ENCODE results near the gene RAPGEF5. TPM values are rescaled to one million over a fixed set of nuclear protein-coding genes. Genes with fewer than 3 reads are reported as not detected.

The RAPGEF5 gene
- total RNA-seq, 6 experiments from 2014 or later, result 15.5 to 56.4 (median 27.1) TPM

DNA sequence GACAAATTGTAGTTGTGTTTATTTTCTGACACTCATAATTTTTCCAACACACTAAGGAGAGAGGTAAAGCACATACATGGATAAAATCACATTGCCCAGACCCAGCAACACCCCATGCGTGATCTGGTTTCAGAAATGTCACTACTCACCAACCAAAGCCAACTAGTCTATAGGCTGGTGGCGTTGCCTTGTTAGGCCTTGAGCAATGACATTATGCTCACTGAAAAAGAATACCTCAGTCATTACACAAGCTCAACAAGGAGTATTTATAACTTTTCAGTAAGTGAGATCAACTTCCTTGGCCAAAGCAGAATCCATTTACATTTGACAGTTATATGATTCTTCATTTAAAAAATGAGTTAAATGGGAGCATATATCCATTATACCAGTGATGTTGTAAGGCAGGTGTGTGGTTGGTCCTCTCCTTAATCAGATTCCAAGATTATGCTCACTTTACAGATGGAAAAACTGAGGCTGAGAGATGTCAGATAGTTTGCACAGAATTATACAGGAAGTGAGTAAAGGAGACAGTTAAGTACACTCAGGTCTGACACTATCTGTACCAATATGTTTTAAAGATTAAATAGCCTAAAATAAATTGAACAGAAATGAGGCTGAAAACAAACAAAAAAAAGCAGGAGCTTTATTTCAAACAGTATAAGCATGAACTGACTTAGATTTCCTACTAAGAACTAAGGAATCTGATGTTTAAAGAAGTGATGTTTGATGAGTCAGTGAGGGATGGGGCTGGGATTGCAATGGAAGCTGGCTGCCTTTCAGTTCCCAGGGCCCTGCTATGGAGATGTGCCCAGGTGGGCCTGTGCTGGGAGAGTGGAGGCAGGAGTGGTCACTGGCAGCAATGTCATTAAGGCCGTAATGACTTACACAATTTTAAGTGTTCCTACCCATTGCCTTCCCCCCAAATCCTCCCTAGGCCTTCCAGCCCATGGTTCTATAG is 118.3 kb downstream of the RAPGEF5 start:
- Histone ChIP-seq H3K36me3 (no peaks in the 10 kb centered on the region), H3K4me3 (no peak overlapping the region), H3K27ac (no peak overlapping the region), H3K9me3 (no peaks in the 10 kb centered on the region), H3K4me1 (peaks cover 0 to 9% (median 2%) of the 10 kb centered on the region in 4 donors), H3K27me3 (no peaks in the 10 kb centered on the region)
- intact Hi-C loops (cut with DNase I), result loop anchor here in 1 of 2 donors (10.0 kb wide), 1 partner anchor 64 kb away; no protein-coding TSS in a partner anchor
- TF ChIP-seq, protein P1, sequence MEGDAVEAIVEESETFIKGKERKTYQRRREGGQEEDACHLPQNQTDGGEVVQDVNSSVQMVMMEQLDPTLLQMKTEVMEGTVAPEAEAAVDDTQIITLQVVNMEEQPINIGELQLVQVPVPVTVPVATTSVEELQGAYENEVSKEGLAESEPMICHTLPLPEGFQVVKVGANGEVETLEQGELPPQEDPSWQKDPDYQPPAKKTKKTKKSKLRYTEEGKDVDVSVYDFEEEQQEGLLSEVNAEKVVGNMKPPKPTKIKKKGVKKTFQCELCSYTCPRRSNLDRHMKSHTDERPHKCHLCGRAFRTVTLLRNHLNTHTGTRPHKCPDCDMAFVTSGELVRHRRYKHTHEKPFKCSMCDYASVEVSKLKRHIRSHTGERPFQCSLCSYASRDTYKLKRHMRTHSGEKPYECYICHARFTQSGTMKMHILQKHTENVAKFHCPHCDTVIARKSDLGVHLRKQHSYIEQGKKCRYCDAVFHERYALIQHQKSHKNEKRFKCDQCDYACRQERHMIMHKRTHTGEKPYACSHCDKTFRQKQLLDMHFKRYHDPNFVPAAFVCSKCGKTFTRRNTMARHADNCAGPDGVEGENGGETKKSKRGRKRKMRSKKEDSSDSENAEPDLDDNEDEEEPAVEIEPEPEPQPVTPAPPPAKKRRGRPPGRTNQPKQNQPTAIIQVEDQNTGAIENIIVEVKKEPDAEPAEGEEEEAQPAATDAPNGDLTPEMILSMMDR (IDR thresholded peaks at IDR 0.05), result no peak
- TF ChIP-seq POLR2A (IDR thresholded peaks at IDR 0.05), result no peak
- no peak for DNase-seq
- WGBS (ENCODE audit: insufficient coverage, low coverage, low lambda C conversion rate, missing lambda C conversion rate), result 86% methylated on average over 2 of the region's 3 CpGs
- peak in 1 of 4 donors; percentile 24 for ATAC-seq

DNA sequence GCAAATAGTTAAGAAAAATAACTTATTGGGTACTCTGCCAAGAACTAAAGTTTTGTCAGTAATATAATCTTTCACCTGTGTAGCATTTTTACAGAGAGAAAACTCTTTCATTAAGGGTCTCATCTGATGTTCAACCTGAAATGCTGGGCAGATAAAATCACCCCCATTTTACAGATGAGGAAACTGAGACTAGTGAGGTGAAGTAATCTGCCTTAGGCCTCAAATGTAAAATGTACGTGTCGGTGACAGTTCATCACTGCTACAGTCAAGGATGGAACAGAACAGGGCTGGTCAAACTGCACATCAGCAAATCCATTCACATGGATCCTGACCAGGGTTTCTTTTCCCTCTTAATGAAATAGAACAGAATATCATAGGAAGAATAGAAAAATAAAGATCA is 121.8 kb downstream of the RAPGEF5 start:
- WGBS (ENCODE audit: insufficient coverage, low coverage, low lambda C conversion rate, missing lambda C conversion rate), result 94% methylated on average over 2 of the region's 2 CpGs
- intact Hi-C loops (cut with DNase I), result loop anchor here in 1 of 2 donors (10.0 kb wide), 1 partner anchor 60 kb away; no protein-coding TSS in a partner anchor
- H3K9me3 ChIP-seq, result no peaks in the 10 kb centered on the region
- no peak overlapping the region for H3K27ac ChIP-seq
- ATAC-seq (no peak), DNase-seq (no peak)
- no peaks in the 10 kb centered on the region for H3K27me3 ChIP-seq
- H3K4me3 ChIP-seq, result no peak overlapping the region
- H3K4me1 ChIP-seq, result peaks cover 0 to 18% (median 5%) of the 10 kb centered on the region in 4 donors
- no peak for TF ChIP-seq POLR2A (IDR thresholded peaks at IDR 0.05)
- TF ChIP-seq, protein P1 (IDR thresholded peaks at IDR 0.05), result no peak
- H3K36me3 ChIP-seq, result no peaks in the 10 kb centered on the region

DNA sequence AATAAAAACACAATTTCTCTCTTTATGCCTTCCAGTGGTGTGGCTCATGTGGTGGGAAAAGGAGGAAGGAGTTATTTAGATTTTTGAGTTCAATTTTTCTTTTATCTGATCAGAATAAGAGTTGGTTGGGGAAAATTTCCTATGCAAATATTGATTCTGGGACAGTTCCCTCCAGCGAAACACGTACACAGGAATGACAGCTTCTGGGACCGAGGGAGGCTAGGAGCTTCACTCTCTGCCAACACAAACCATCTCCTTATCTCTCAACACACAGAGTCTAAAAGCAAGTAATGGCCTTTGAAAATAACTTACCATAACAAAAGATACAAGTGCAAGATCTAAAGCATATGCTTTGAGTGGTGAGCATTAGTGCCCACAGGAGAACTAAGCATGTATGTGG is 122.7 kb downstream of the RAPGEF5 start:
- no peaks in the 10 kb centered on the region for H3K9me3 ChIP-seq
- ATAC-seq (peak; percentile 66 to 82 (median 76)), DNase-seq (no peak)
- 26% methylated on average over 3 of the region's 3 CpGs for WGBS (ENCODE audit: insufficient coverage, low coverage, low lambda C conversion rate, missing lambda C conversion rate)
- H3K36me3 ChIP-seq, result no peaks in the 10 kb centered on the region
- intact Hi-C loops (cut with DNase I), result loop anchor here in 1 of 2 donors (10.0 kb wide), 1 partner anchor 59 kb away; no protein-coding TSS in a partner anchor
- no peak overlapping the region for H3K4me3 ChIP-seq
- no peaks in the 10 kb centered on the region for H3K27me3 ChIP-seq
- H3K4me1 ChIP-seq, result peaks cover 0 to 20% (median 5%) of the 10 kb centered on the region in 4 donors
- H3K27ac ChIP-seq, result no peak overlapping the region
- TF ChIP-seq, protein P1 (IDR thresholded peaks at IDR 0.05), result no peak
- no peak for TF ChIP-seq POLR2A (IDR thresholded peaks at IDR 0.05)

DNA sequence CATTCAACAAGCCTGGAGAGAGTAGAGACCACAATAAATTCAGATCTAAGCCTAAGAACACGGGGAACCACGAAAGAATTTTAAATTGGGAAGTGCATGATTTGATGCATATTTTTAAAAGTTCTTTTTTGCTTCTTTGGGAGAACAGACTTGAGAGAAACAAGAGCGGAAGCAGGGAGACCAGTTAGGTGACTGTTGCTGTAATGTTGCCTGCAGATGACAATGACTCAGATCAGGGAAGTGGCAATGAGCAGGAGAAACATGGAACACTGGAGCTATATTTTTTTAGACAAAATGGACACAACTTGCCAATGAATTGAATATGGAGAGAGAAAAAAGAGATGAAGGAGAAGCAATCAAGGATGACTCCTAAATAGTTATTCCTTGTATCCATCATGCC is 125.1 kb downstream of the RAPGEF5 start:
- Histone ChIP-seq H3K27me3 (no peaks in the 10 kb centered on the region), H3K9me3 (no peaks in the 10 kb centered on the region), H3K4me3 (no peak overlapping the region), H3K4me1 (peaks cover 0 to 20% (median 5%) of the 10 kb centered on the region in 4 donors), H3K27ac (no peak overlapping the region), H3K36me3 (no peaks in the 10 kb centered on the region)
- no peak for DNase-seq
- TF ChIP-seq, protein P1 (IDR thresholded peaks at IDR 0.05), result no peak
- no peak for TF ChIP-seq POLR2A (IDR thresholded peaks at IDR 0.05)
- 98% methylated on average over 3 of the region's 3 CpGs for WGBS (ENCODE audit: insufficient coverage, low coverage, low lambda C conversion rate, missing lambda C conversion rate)
- ATAC-seq, result no peak
- intact Hi-C loops (cut with DNase I), result loop anchor here in 1 of 2 donors (10.0 kb wide), 1 partner anchor 57 kb away; no protein-coding TSS in a partner anchor
